GM18517 (cell line): Measurements from ENCODE around the gene PCDHB12.

Experiments
- ATAC-seq: cut with Tn5 transposase; IDR thresholded peaks from one replicate; pipeline ENCODE4 v1.9.1; 2021; ENCODE audit warnings: mild to moderate bottlenecking, moderate library complexity; ENCODE audit not compliant: unreplicated experiment

Gene PCDHB12

GRCh38 chr5:141260458-141261237 is 52.1 kb downstream of the PCDHB12 start:
- no peak for ATAC-seq

- no peak for ATAC-seq
Observed at GRCh38 chr5:141261238-141261546, 52.7 kb downstream of the PCDHB12 start.
